ENCODE measurements around the gene AURKAIP1.
"Not testable (repeated sequence)": the region's sequence is repeated elsewhere in the genome, so short reads cannot be mapped to it uniquely, and the experiment has no call there.

AURKAIP1 gene

DNA sequence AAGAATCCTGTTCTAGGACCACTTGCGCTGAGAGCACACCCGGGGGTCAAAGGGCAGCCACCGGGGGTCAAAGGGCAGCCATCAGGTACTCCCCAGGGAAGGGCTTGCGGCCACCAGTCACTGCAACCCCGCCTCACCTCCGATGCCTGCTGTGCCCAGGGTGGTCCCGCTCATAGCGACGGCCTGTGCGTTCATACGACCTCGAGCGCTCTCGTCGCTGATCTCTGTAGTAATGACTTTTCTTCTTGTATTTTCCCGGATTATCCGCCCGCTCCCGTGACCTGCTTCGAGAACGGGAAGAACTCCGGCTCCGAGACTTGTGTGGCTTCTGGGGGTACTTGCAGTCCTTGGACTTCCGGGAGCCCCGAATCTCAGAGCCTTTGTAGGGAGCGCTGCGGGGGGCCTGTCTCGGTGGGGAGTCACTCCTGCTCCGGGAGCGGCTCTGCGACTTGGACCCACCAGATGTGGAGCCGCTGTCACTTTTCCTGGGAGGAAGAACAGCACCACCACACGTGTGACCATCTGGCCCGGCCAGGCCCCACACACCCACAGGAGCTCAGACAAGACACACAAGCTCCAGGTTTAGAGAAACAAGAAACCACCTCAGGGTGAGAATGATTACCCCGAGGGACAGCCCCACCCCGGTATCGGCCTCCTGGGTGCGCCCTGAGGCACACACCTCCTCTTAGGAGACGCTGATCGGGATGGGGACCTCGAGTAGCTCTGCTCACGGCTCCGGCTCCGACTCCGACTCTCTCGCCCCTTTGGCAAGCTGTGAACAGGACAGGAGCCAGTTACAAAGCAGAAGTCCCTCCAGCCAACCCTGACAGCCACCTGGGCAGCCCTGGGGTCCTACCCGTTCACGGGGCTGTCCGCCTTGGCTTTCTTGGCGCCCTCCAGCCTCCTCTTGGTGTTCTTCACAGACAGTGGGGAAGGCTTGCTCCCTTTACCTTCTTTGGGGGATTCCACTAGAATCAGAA is 12.4 kb upstream of the AURKAIP1 start:
- no peak for DNase-seq (ENCODE audit: low spot score)
- FAIRE-seq: no peak

DNA sequence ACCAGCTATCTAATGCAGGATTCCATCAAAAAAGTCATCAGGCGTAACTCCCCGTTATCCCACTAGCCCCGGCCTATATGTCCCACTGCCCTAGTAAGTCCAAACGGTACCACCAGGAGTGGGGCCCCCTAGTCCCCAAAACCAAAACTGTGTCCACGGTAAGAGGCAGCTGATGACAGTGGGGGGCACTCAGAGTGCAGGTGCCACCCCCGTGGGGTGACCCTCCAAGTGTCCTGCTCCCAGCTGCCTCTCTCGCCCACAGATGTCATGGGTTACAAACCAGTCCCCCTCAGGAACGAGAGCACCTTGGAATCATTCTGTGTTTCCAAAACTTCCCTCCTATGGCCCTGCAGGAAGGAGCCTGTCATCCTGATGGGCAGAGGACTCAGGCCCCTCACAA is 10.9 kb upstream of the AURKAIP1 start:
- FAIRE-seq (no peak), DNase-seq (ENCODE audit: low spot score) (no peak)

DNA sequence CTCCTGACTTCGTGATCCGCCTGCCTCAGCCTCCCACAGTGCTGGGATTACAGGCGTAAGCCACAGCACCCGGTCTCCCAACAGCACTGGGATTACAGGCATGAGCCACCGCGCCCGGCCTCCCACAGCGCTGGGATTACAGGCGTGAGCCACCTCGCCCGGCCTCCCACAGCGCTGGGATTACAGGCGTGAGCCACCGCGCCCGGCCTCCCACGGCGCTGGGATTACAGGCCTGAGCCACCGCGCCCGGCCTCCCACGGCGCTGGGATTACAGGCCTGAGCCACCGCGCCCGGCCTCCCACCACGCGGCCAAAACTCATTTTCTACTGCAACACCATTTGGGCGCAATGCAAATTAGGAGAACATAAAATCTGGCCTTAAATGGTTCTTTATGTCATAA is 10.3 kb upstream of the AURKAIP1 start:
- not testable (repeated sequence) for FAIRE-seq; DNase-seq (ENCODE audit: low spot score)

DNA sequence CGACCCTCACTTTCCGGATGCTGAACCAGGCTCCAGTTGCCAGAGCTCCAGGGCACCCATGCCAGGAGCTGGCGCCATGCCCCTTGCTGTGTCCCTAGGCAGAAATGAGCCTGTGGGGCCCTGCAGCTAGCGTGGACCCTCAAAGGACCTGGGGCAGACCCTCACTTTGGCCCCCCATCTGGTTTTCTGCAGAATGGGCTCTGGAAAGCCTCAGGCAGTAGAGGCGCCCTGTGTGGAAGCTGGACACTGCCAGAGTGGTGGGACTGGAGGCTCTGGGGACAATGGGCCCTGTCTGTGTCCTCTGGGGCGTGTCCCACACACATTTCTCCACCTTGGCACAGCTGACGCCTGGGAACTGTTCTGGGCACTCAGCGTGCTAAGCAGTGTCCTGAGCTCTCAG is 6.3 kb upstream of the AURKAIP1 start:
- FAIRE-seq (no peak), DNase-seq (ENCODE audit: low spot score) (no peak)

DNA sequence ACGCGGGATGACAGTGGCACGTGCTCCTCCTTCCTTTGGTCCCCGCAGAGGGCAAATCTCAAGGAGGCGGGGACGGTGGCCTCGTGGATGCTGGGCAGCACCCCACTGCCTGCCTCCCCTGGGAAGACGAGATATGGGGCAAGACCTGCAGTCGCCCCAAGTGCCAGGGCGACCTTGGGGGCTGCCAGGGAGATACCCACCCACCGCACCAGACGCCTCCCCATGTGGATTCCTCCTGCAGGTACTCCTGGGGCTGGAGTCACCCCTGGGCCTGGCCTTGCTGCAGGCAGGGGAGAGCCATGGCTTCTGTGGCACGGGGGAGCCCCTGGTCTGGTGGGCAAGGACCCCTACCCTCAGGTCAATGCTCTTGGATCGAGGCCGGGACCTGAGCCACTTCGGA is 5.9 kb upstream of the AURKAIP1 start:
- FAIRE-seq (no peak), DNase-seq (ENCODE audit: low spot score) (no peak)

DNA sequence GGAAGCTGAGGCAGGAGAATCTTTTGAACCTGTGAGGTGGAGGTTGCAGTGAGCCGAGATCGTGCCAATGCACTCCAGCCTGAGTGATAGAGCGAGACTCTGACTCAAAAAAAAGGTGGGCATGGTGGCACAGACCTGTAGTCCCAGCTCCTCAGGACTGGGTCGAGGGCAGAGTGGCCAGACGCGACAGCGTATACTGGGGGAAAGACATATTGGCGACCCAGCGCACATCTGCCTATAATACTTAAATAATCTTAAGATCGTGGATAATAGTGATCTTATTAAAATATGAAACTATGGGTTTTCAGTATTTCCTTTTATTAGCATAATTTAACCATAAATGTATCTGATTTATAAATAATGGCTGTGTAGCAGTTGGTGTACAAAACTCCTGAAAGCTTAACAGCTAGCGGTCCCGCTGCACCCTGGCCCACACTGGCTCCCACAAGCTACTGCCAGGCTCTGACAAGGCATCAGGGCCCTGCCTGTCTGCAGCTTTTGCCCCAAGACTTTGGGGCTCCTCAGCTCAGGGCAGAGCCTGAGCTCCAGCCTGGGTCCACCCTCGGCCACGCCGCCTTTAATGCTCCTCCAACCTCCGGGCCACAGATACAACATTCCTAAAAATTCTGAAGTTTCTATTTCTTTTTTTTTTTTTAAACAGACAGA is 2.7 kb upstream of the AURKAIP1 start:
- FAIRE-seq (no peak), DNase-seq (ENCODE audit: low spot score) (no peak)

DNA sequence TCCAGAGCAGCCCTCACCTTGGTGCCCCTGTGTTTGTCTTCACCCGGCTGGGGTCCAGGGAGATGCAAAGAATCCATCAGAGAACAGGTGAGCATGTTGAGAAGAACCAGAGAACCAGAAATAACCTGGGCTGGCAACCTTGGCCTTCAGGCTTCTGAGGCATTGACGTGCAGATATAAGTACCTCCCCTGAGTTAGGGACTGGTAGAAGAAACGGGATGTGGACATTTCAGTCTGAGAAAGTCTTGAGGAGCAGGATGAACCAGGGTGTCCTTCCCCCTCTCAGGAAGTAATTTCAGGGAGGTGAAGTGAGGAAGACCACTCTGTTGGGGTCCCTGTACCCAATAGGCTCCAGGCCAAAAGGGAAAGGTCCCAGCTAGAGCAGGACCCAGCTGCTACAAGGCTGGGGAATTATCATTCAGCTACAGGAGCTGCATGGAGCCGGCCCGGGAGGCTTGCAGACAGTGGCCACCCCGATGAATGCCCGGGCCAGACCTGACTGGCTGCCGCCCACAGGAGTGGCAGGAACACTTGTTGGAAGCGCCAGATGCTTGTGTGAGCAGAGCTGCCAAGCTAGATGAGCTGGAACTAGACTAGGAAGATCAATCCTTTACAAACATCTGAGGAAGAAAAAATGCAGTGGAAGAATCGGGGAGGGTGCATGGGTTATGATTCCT is 1.7 kb upstream of the AURKAIP1 start:
- FAIRE-seq: no peak
- no peak for DNase-seq (ENCODE audit: low spot score)

DNA sequence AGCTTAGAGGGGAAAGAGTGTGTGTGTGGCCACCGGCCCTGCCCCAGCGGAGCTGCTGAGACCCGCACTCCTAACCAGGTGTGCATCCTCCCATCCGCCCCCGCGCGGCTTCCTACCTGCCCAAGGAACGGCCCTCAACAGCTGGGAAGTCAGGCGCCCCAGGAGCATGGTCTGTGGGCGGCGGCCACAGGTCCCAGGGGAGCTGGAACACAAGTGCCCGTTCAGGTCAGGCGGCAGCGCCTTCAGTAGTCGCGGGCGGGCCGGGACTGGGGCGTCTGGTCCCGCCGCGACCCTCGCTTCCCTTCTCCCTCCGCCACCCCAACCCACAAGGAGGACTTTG is 448 bp downstream of the AURKAIP1 start:
- FAIRE-seq: no peak
- no peak for DNase-seq (ENCODE audit: low spot score)

DNA sequence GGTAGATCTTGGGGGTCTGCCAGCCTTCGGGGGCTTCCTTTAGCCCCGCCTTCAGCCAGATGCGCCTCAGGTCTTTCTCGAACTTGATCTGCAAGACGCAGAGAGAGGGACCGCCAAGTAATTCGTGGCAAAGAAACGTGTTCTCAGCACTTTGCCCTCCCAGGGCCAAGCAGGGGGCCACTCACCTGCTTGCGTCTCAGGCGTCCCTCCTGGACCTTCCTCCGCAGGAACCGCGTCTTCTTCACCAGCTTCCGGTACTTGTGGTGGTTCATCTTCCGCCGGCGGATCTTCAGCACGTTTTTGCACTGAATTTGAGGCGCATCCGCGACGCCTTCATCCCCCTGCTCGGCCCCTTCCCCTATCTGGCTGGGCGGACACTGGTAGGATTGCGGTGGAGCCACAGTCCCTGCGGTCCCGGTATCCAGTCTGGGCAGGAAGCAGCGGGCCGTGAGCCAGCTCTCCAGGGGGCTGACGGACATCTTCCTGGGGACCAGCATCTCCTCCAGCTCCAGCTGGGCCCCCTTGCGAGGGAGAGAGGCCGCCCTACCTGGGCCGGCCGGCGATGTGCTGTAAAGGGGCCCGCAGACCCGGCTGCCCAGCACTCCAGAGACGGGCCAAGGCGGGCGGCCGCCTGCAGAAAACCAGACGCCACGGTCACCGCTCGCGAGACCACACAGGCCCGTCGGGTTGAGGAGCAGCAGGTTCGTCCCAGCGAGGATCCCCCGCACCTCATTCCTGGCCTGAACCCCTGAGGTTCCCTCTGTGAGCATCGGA is 1.0 kb downstream of the AURKAIP1 start:
- no peak for FAIRE-seq
- no peak for DNase-seq (ENCODE audit: low spot score)

DNA sequence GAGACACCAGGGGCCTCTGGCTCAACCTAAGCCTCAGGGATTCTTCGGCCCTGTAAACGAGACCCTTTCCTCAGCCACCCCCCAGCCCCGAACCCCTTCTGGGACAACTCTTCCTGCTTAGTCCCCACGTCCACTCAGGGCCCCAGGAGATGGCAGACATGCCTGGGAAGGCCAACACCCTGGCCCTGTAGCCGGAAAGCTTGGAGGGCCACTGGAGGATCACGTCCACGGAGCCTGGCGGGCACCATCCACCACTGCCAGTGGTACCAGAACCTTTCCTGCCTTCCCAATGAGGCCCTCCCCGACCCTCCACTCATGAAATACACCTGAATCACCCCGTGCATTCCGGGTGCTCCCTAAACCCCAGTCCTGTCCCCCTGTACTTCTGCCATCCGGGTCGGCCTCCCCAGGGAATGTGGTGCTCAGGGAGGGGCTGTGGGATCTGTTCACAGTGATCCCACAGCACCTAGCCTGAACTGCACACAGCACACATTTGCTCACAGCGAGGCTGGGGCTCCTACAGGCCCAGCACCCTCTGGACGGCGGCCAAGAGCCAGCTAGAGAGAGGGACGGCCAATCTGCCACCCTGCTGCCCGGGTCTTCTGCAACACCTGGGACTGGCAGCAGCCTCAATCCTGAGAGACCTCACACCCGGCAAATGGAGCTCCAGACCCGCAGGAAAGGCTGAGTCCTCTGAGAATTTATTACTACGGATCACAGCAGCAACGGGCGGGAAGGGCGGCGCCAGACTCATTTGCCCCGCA is 1.8 kb downstream of the AURKAIP1 start:
- FAIRE-seq (no peak), DNase-seq (ENCODE audit: low spot score) (no peak)

DNA sequence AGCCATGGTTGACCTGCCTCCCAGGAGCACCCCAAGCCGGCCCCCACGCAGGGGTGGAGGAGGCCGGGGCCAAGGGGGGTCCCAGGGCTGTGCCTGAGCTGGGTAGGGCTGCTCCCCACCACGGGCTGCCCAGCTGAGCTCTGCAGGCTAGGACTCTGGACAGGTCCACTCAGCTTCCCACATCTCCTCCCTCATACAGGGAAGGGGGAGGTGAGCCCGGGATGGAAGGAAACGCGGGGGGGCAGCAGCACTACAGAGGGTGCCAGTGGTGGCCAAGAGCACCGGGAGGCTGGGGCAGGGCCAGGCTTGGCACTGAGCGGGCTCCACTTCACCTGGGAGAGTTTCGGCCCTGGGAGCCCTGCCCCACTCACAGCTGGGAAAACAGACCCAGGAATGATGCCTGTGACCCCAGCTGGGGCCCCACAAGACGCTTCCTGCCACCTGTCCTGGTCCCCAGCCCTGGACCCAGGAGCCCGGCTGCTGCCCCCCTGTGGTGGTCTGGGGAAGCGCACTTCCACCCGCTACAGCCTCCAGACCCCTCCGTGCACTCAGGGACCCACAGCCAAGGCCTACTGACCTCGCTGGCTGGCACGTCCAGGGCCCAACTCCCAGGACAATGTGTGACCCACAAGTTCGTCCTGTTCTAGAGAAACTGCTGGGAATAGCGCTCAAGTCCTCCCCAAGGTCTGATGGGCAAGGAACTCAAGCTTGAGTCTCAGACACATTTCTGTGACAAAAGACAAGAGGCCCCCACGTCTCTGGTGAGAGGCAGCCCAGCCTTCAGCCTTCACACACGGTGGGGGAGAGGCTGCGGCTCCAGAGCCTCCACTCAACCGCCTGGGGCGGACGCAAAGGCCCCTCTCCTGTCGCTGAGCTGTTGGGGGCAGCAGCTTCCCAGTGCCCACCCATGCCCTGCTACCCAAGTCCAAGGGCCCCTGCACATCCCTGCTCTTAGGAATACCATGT is 3.0 kb downstream of the AURKAIP1 start:
- DNase-seq (ENCODE audit: low spot score) (peak; percentile 46), FAIRE-seq (no peak)

DNA sequence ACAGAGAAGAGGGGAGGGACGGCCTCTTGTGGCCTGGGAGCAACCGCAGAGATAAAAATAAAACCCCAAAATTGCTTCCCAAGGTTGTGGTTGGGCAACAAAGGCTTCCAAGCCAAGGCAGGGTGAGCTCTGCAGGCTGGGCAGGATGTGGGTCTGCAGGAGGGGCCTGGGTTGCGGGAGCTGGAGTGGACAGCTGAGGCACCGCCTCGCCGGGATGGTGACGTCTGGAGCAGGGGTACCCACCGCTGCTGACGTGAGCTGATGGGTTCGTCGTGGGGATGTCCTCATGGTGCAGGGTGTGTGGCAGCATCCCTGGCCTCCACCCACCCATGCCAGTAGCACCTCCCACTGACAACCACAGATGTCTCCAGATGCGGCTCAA is 3.7 kb downstream of the AURKAIP1 start:
- FAIRE-seq: no peak
- no peak for DNase-seq (ENCODE audit: low spot score)

DNA sequence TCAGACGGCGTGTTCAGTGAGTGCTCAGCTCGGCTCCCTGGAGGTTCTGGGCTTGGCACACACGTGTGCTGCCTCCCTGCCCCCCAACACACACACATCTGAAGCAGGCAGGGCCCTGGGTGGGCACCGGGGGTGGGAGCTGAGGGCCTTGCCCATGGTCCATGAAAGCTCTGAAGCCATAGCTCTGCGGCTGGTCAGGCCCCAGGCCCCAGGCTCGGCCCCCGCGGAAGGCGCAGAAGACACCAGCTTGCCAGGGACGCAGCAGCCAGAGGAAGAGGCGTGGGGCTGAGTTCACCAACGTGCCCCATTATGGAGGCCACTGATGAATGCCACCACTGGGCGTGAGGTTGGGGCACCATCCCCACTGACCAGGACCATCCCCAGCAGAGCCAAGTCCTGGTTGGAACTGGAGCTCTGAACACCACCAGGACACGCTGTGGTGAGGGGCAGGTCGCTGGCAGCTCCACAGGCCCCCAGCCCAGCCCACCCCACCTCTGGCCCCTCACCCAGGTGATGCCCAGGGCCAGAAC is 4.2 kb downstream of the AURKAIP1 start:
- DNase-seq (ENCODE audit: low spot score) (no peak), FAIRE-seq (no peak)

DNA sequence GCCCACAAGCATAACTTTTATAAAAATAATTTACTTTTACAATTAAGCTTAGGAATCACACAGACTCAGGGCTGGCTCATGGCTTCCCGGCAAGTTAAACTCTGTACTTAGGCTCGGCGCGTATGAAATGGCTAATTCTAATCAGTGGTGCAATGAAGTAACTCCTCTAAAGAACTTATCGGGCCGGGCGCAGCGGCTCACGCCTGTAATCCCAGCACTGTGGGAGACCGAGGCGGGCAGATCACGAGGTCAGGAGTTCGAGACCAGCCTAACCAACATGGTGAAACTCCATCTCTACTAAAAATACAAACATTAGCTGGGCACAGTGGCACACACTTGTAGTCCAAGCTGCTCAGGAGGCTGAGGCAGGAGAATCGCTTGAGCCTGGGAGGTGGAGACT is 4.9 kb downstream of the AURKAIP1 start:
- DNase-seq (ENCODE audit: low spot score); FAIRE-seq: not testable (repeated sequence)

DNA sequence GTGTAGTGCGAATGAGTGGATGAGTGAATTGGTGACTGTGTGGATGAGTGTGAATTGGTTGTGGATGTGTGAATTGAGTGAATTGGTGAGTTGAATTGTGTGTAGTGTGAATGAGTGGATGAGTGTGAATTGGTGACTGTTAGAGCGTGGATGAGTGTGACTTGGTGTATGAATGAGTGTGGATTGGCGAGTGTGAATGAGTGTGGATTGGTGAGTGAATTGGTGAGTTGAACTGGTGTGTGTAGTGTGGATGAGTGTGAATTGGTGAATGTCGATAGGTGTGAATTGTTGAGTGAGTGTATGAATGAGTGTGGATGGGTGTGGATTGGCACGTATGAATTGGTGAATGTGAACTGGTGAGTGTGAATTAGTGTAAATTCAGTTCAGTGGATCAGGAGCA is 7.7 kb downstream of the AURKAIP1 start:
- no peak for DNase-seq (ENCODE audit: low spot score)
- no peak for FAIRE-seq

DNA sequence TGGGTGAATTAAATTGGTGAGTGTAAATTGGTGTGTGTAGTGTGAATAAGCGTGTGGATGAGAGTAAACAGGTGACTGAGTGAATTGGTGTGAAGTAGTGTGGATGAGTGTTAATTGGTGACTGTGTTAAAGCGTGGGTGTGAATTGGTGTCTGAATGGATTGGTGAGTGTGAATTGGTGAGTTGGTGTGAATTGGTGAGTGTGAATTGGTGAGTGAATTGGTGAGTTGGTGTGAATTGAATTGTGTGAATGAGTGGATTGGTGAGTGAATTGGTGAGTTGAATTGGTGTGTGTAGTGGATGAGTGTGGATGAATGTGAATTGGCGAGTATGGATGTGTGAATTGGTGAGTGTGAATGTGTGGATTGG is 8.3 kb downstream of the AURKAIP1 start:
- DNase-seq (ENCODE audit: low spot score) (no peak), FAIRE-seq (no peak)

DNA sequence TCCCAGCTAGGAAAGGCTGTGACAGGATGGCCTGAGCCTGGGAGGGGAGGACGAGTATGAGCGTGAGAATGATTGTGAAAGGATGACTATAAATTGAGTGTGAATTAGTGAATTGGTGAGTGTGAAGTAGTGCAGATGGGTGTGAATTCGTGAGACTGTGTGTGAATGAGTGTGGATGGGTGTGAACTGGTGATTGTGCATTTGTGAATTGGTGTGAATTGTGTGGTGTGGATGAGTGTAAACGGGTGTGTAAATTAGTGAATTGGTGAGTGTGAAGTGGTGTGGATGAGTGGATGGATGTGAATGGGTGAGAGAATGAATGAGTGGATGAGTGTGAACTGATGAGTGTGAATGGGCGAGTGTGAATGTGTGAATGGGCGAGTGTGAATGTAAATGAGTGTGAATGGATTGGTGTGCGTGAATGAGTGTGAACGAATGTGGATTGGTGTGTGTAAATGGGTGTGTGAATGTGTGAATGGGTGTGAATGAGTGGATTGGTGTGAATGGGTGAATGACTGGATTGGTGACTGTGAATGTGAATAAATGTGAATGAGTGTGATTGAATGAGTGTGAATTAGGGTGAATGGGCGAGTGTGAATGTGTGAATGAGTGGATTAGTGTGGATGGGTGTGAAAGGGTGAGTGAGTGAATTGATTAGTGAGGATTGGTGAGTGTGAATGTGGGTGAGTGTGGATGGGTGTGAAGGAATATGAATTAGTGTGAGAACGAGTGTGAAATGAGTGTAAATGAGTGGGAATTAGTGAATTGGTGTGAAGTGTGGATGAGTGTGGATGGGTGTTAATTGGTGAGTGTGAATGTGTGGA is 8.9 kb downstream of the AURKAIP1 start:
- FAIRE-seq (no peak), DNase-seq (ENCODE audit: low spot score) (no peak)

DNA sequence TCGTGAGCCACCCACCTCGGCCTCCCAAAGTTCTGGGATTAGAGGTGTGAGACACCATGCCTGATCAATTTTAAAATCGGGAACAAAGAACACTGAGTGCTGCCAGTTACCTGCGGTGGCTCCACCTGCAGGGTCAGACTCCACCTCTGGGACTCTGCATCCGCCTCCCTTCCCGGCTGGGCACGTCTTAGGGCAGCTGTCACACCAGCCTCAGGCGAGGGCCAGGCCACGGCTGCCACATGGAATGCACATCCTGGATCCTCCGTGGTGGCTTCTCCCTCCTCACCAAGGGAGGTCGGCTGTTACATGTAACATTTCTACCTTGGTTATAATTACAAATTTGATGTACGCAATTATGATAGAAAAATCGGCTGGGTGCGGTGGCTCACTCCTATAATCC is 10.7 kb downstream of the AURKAIP1 start:
- no peak for FAIRE-seq
- DNase-seq (ENCODE audit: low spot score): no peak

All from RCC 7860 (cell line).